HG03571 (cell line): Measurements from ENCODE around the gene PARP14.
"Not testable (repeated sequence)": the region's sequence is repeated elsewhere in the genome, so short reads cannot be mapped to it uniquely, and the experiment has no call there.

Source experiments
- ATAC-seq: cut with Tn5 transposase; IDR thresholded peaks from one replicate; pipeline ENCODE4 v1.9.1; 2021; ENCODE audit not compliant: unreplicated experiment

The PARP14 gene

DNA sequence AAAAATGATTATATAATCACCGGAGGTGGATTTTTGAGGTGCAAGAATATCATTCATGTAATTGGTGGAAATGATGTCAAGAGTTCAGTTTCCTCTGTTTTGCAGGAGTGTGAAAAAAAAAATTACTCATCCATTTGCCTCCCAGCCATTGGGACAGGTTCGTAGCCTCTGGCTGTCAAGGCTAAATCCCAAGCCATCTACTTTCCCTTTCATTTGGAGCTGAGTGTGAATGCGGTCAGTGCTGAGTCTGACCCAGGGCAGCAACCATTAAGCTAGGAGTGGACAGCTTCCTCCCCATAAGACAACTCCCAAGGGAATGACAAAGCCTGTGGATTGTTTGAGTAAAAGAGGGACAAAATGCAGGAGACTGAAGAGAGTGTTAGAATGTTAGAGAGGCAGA is 33.6 kb downstream of the PARP14 start:
- no peak for ATAC-seq

- ATAC-seq = no peak
Observed at GRCh38 chr3:122716667-122717066, 36.0 kb downstream of the PARP14 start.

GRCh38 chr3:122719273-122719921 is 38.8 kb downstream of the PARP14 start:
- no peak for ATAC-seq

DNA sequence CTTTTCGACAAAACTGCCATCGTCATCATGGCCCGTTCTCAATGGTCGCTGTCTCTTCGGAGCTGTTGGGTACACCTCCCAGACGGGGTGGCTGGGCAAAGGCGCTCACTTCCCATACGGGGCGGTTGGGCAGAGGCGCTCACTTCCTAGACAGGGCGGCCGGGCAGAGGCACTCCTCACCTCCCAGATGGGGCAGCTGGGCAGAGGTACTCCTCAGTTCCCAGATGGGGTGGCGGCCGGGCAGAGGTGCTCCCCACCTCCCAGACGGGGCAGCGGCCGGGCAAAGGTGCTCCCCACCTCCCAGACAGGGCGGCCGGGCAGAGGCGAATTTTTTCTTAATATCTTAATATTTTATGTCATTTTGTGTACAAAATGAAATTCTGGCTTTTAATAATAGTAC is 44.5 kb downstream of the PARP14 start:
- no peak for ATAC-seq

DNA sequence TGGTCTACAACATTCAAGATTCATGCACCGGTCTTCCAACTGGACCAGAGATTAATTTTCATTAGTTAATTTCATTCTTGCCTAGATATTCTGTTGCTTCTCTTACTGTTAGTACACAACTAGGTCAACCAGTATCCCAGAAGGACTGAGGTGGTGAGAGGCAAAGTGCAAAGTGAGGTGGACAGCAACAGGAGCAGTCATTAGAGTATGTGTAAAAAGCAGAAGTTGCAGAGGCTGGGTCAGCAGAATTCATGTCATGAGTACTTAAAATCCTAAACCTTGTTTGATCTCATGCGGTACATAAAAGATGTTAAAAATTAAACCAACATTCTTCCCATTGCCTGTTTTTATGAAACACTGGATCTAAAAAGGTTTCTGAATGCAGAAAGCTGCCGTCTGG is 46.7 kb downstream of the PARP14 start:
- ATAC-seq = no peak

- ATAC-seq = no peak
Observed at GRCh38 chr3:122727766-122728165, 47.1 kb downstream of the PARP14 start.

- no peak for ATAC-seq
Observed at GRCh38 chr3:122728186-122728585, 47.5 kb downstream of the PARP14 start.

GRCh38 chr3:122728756-122729514 is 48.3 kb downstream of the PARP14 start:
- ATAC-seq = no peak

GRCh38 chr3:122730240-122730639 is 49.6 kb downstream of the PARP14 start:
- no peak for ATAC-seq

GRCh38 chr3:122732682-122733525 is 52.3 kb downstream of the PARP14 start:
- ATAC-seq = not testable (repeated sequence)

GRCh38 chr3:122739172-122739571 is 58.5 kb downstream of the PARP14 start:
- no peak for ATAC-seq

GRCh38 chr3:122742234-122742633 is 61.6 kb downstream of the PARP14 start:
- ATAC-seq = no peak

DNA sequence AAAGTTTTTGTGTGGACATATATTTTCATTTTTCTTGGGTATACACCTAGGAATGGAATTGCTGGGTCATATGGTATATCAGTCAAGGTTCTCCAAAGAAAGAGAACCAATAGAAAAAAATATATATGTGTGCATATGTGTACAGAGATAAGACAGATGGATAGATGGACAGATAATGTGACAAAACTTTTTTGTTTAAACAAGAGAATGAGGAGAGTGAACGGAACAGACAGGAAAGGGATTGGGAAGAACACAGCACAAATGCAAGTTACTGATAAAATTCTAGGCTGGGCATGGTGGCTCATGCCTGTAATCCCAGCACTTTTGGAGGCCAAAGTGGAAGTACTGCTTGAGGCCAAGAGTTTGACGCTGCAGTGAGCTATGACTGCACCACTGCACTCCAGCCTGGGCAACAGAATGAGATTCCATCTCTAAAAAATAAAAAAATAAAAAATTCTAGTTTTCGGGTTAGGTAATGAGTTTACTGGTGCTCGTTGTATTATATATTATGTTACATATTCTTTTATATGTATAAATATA is 63.0 kb downstream of the PARP14 start:
- ATAC-seq = no peak

DNA sequence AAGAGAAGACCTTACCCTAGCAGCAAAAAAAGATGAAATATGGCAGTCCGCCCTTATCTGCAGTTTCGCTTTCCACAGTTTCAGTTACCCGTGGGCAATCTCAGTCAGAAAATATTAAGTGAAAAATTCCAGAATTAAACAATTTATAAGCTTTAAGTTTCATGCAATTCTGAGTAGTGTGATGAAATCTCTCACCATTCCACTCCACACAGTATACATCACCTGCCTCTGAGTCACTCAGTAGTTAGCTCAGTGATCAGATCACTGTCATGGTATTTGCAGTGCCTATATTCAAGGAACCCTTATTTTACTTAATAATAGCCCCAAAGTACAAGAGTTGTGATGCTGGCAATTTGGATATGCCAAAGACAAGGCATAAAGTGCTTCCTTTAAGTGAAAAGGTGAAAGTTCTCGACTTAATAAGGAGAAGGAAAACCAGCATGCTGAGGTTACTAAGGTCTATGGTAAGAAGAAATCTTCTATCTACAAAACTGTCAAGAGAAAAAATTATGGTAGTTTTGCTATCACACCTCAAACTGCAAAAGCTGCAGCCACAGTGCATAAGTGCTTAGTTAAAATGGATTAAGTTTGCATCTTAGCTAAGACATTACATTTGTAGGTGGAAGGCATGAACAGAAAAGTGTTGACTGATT is 64.9 kb downstream of the PARP14 start:
- ATAC-seq = no peak

GRCh38 chr3:122747295-122747694 is 66.7 kb downstream of the PARP14 start:
- not testable (repeated sequence) for ATAC-seq

DNA sequence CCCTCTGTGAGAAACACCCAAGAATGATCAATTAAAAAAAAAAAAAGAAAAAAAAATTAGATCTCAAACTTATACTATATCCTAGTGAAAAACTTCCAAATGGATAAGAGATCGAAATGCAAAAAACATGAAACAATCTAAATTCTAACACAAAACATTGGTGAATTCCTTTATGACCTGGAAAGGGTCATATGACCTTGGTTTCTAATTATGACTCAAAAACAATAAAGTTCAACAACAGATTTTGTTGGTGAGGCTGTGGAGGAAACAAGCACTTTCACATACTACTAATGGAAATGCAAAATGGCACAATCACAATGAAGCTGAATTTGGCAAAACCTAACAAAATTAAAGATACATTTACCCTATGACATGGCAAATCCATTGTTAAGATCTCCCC is 67.7 kb downstream of the PARP14 start:
- ATAC-seq = no peak

DNA sequence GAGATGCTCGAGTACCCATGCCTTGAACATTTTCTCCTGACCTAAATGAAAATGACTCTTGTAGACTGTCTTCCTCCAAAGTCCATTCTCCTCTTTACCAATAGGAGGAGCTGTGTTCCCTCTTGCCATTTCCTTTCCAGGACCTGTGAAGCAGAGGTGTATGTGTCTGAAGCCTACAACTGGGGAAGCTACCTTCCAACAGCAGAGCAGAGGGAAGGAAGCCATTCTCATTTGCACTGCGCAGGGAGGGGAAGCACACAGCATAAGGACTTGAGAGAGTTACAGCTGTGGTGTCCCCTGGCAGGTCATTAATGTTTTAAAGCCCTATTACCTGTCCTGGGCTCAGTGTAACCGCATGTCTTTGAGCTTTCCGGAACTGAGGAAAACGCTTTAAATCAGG is 74.3 kb downstream of the PARP14 start:
- no peak for ATAC-seq

- ATAC-seq = no peak
Observed at GRCh38 chr3:122755491-122755890, 74.9 kb downstream of the PARP14 start.

- no peak for ATAC-seq
Observed at GRCh38 chr3:122758877-122759560, 78.4 kb downstream of the PARP14 start.
